Vagina (tissue), 2 donors: ENCODE data around the gene FUBP1.

Experiments used
- POLR2A ChIP-seq, 2 donors: fragments of 450-650 bp; IDR thresholded peaks; one replicate each; pipeline ENCODE4 v1.6.1; 2017; ENCODE audit warnings: antibody characterized with exemption in 2 of 2, mild to moderate bottlenecking in 2 of 2, moderate library complexity in 2 of 2
- TF ChIP-seq, protein P1 (sequence below), 3 experiments: fragments of 450-650 bp in 2 of 3; fragments of 200-600 bp in 1 of 3; sonication (generic) in 1 of 3; IDR thresholded peaks; one replicate each; pipeline ENCODE4 v1.5.1; 2017 to 2019; ENCODE audit warnings: antibody characterized with exemption in 3 of 3, mild to moderate bottlenecking in 2 of 3, moderate library complexity in 2 of 3

DNA sequence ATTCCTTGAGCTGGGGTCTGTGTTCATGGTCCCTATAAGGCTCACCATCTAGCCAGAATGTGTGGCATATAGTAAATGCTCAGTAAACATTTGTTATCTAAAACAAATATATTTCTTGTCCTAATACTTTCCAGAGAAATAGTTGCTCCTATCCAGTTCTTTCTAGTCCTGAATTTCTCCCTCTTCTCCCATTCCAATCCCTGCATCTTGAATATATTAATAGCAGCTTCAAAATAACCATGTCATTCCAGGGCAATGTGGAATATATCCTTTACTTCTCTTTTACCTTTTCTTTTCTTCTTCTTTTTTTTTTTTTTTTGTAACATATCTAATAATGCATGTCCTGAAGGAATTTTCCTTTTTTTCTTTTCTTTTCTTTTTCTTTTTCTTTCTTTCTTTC, 36.3 kb upstream of the FUBP1 start:
- TF ChIP-seq, protein P1, sequence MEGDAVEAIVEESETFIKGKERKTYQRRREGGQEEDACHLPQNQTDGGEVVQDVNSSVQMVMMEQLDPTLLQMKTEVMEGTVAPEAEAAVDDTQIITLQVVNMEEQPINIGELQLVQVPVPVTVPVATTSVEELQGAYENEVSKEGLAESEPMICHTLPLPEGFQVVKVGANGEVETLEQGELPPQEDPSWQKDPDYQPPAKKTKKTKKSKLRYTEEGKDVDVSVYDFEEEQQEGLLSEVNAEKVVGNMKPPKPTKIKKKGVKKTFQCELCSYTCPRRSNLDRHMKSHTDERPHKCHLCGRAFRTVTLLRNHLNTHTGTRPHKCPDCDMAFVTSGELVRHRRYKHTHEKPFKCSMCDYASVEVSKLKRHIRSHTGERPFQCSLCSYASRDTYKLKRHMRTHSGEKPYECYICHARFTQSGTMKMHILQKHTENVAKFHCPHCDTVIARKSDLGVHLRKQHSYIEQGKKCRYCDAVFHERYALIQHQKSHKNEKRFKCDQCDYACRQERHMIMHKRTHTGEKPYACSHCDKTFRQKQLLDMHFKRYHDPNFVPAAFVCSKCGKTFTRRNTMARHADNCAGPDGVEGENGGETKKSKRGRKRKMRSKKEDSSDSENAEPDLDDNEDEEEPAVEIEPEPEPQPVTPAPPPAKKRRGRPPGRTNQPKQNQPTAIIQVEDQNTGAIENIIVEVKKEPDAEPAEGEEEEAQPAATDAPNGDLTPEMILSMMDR (IDR thresholded peaks at IDR 0.05), result no peak
- no peak for TF ChIP-seq POLR2A (IDR thresholded peaks at IDR 0.05)
